NK-92 treated with Interleukin-12 subunit alpha and Interleukin-12 subunit beta, amount 100 ng/mL, for 24 hours (cell line): ENCODE results near the gene GNG7.
A peak's percentile ranks its signal among the peaks of the same experiment; 100 is the strongest.
"Not testable (repeated sequence)": the region's sequence is repeated elsewhere in the genome, so short reads cannot be mapped to it uniquely, and the experiment has no call there.

Experiments
- DNase-seq: peaks from one replicate; lab custom pipeline; 2025; lab: John Stamatoyannopoulos, UW

The GNG7 gene

DNA sequence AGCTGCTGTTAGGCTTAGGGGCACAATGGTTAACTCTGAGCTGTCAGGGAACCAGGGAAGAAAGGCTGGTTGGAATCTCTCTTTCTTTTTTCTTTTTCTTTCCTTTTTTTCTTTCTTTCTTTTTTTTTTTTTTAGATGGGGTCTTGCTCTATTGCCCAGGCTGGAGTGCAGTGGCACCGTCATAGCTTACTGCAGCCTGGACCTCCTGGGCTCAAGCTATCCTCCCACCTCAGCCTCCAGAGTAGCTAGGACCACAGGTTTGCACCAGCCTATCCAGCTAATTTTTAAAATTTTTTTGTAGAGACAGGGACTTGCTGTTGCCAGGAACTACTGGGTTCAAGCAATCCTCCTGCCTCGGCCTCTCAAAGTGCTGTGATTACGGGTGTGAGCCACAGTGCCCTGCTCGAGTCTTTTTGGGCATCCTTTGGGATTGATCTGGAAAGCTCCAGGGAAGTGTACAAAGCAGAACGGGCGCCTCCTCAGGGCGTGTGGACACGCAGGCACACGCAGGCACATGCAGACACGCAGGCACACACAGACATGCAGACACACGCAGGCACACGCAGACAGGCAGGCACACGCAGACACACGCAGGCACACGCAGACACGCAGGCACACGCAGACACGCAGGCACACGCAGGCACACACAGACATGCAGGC lies 127.4 kb downstream of the GNG7 start:
- DNase-seq = no peak

DNA sequence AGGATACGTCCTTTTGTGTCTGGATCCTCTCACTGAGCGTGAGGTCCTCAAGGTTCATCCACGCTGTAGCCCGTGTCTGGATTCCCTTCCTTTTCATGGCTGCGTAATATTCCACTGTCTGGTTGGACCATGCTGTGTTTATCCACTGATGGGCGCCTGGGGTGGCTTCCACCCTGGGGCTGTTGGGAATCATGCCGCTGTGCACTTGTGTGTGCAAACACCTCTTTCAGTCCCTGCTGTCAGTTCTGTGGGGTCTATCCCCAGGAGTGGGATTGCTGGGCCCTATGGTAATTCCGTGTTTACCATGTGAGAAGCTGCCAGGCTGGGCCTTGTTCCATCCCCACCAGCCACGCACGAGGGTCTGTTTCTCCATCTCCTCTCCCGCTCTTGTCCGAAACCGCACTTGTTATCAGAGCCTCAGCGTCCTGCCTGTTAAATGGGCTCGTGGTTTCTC lies 128.0 kb downstream of the GNG7 start:
- DNase-seq = no peak

DNA sequence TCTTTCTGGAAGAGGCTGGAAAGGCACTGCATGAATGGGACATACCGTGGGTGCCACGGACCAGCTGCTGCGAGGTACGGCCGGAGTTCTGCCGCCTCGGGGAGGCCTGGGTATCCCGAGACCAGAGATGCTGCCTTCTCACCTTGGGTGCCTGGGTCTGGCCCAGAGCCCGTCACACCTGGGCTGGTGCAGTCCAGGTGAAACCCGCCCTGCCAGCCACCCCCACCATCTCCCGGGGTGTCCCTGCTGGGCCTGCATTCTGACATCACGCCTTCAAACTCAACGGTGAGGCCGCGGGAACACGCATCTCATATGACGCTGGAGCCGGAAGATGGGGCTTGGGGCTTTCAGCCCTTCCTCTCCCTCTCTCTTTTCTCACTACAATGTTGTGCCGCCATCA lies 128.6 kb downstream of the GNG7 start:
- no peak for DNase-seq

DNA sequence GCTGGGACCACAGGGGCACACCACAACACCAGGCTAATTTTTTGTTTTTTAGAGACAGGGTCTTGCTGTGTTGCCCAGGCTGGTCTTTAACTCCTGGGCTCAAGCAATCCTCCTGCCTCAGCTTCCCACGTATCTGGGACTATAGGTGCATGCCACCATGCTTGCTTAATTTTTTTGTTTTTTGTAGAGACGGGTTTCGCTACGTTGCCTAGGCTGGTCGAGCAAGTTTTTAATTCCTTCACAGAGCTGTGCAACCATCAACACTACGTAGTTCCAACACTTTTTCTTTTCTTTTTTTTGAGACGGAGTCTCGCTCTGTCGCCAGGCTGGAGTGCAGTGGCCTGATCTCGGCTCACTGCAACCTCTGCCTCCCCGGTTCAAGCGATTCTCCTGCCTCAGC lies 130.3 kb downstream of the GNG7 start:
- not testable (repeated sequence) for DNase-seq

DNA sequence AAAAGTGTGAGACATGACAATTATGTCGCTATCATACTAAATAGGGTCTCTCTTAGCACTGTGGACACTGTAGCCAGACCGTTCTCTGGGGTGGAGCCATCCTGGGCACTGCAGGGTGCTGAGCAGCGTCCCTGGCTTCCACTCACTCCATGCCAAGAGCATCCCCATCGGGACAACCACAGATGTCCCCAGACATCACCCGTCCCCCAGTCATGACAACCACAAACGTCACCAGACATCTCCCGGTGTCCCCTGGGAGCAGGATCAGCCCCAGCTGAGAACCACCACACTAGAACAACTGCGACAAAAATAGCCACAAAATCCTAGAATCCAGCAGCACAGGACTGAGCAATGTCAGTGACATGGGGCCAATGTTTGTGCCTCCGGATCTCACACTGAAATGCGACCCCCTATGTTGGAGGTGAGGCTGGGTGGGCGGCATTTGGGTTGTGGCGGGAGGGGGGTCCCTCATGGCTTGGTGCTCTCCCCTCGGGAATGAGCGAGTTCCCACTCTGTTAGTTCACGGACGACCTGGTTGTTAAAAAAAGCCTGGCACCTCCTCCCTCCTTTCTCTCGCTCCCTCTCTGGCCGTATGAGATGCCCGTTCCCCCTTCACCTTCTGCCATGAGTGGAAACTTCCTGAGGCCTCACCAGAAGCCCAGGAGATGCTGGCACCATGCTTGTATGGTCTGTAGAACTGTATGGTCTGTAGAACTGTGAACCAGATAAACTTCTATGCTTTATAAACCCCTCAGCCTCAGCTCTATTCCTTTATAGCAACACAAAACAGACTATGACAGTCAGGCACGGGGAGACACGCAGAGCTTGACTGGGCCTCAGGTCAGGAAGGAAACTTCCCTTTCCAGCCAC lies 132.7 kb downstream of the GNG7 start:
- no peak for DNase-seq

DNA sequence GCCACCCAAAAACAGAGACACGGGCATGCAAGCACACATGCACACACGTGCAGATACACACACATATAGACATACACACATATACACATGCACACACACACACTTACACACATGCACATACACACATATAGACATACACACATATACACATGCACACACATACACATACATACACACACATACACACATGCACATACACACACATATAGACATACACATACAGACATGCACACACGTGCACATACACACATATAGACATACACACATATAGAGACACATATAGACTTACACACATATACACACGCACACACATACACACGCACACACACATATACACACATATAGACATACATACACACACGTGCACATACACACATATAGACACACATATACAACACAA lies 134.5 kb downstream of the GNG7 start:
- DNase-seq = no peak

DNA sequence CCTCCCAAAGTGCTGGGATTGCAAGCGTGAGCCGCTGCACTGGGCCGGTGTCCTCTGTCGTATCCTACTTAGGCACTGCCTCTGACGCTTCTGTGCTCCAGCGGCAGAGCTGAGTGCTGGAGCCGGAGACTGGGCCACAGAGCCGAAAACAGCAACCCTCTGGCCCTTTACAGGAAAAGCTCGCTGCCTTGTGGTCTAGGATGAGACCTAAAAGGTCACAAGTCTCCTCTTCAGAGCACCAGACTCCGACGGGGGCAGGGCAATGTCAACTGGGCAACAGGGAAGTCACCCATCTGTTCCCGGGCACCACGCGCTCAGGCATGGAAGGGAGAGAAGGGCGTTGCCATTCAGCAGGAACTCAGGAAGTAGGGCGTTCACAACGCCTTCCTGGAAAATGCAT lies 134.9 kb downstream of the GNG7 start:
- DNase-seq = no peak

DNA sequence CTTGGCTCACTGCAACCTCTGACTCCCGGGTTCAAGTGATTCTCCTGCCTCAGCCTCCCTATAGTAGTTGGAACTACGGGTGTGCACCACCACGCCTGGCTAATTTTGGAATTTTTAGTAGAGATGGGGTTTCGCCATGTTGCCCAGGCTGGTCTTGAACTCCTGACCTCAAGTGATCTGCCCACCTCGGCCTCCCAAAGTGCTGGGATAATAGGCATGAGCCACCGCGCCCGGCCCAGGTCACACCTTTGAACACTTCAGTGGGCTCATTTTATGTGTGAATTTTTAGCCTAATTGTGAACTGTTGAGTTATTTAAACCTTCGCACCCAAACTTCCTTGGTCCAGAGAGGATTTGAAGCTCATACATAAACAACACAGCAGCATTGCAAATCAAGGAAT lies 138.9 kb downstream of the GNG7 start:
- not testable (repeated sequence) for DNase-seq

DNA sequence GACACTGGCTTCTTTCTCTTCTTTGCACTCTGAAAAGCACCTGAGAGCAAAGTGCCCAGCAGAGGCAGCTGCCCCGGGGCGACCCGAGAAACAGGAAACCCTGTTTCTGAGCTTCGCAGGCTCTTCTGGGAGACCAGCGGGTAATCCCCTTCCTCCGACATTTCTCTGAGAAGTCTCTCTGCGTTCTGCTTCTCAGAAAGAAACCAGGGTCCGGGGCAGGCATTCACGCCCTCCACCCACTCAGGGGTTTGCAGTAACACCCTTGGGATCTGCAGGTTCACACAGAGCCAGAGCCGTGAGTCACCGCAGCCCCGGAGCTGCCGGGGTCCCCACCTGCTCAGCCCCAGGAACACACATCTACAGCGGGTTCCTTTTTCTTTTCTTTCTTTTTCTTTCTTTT lies 140.6 kb downstream of the GNG7 start:
- peak; percentile 89 for DNase-seq

DNA sequence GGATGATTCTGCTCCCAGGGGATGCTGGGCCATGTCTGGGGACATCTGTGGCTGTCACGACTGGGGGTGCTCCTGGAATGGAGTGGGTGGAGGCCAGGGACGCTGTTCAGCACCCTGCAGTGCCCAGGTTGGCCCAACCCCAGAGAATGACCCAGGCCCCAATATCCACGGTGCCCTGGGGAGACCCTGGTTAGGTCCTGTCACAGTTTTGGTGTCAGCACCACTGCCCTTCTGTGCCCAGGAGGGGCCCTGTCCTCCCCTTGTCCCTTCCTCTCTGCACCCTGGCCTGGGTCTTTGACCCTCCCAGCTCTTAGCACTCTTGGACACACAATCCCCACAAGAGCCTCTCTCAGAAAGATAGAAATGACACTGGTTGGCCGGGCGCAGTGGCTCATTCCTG lies 141.3 kb downstream of the GNG7 start:
- DNase-seq = no peak

DNA sequence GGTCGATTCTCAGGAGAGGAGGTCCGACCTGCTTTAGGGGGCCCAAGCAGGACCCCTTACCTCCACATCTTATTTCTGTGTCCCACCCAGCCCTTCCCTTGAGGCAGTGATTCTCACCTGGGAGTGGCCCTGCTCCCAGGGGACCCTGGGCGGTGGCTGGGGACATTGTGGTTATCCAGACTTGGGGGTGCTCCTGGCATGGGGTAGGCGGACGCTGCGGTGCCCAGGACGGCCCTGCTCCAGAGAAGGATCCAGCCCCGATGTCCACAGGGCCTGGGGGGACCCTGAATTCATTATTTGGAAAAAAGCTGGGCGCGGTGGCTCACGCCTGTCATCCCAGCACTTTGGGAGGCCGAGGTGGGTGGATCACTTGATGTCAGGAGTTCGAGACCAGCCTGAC lies 142.1 kb downstream of the GNG7 start:
- DNase-seq = no peak

DNA sequence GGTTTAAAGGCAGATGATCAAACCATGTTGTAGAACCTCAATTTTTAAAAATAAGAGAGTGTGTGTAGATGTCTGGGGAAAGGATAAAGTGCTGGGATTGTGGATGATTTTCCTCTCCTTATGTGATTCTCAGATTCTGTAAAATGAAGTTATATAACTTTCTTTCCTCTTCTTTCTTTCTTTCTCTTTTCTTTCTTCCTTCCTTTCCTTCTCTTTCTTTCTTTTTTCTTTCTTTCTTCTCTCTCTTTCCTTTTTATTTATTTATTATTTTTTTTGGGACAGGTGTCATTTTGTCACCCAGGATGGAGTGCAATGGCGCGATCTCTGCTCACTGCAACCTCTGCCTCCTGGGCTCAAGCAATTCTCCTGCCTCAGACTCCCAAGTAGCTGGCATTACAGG lies 144.0 kb downstream of the GNG7 start:
- no peak for DNase-seq

DNA sequence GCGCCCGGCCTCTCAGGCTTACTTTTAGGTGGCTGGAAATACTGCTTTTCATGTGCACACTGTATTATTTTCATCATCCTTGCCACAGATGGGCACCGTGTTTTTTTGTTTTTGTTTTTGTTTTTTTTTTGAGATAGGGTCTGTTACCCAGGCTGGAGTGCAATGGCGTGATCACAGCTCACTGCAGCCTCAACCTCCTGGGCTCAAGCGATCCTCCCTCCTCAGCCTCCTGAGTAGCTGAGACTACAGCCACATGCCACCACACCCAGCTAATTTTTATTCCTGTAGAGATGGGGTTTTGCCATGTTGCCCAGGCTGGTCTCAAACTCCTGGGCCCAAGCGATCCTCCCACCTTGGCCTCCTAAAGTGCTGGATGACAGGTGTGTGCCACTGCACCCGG lies 144.4 kb downstream of the GNG7 start:
- DNase-seq = not testable (repeated sequence)

DNA sequence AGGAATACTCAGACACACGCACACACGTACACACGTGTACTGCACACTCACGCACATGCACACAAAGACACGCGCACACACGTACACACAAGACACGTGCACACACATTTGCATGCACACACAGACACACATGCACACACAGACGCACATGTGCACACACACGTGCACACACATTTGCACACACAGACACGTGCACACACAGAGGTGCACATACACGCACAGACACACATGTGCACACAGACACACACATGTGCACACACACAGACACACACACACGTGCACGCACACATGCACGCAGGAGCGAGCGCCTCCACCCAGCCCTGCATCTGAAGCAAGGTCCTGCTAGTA lies 145.4 kb downstream of the GNG7 start:
- no peak for DNase-seq

DNA sequence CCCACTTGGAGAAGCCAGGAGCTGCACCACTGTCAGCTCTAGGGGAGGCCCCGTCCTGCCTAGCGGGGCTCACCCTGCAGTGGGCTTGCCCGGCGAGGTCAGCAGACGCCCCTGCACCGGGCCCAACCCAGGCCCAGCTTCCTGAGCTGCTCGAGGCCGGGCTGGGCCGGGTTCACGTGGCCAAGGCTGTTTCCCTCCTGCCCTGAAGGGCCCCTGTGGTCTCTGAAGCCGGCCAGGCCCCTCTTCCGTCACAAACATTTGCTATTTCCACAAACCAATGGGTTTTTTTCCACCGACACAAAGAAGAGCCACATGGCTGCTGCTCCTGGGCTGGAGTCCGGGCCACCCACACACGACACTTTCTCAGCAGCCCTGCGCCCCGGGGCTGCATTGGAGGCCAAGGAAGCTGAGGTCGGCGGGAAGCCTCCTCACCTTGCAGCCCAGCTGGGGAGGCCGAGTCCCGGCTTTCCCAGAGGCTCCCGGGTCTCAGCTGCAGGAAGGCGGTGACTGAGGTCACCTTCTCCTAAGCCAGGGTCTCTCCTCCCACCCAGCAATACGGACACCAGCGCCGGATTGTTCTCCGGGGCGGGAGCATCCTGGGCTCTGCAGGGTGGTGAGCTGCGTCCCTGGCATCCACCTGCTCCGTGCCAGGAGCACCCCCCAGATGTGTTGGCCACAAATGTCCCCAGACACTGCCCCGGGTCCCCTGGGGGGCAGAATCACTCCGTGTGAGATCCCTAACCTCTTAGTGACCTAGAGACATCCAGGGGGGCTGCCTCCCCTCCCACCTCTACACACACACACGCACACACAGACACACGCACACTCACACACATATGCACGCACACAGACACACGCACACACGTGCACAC lies 146.0 kb downstream of the GNG7 start:
- no peak for DNase-seq

DNA sequence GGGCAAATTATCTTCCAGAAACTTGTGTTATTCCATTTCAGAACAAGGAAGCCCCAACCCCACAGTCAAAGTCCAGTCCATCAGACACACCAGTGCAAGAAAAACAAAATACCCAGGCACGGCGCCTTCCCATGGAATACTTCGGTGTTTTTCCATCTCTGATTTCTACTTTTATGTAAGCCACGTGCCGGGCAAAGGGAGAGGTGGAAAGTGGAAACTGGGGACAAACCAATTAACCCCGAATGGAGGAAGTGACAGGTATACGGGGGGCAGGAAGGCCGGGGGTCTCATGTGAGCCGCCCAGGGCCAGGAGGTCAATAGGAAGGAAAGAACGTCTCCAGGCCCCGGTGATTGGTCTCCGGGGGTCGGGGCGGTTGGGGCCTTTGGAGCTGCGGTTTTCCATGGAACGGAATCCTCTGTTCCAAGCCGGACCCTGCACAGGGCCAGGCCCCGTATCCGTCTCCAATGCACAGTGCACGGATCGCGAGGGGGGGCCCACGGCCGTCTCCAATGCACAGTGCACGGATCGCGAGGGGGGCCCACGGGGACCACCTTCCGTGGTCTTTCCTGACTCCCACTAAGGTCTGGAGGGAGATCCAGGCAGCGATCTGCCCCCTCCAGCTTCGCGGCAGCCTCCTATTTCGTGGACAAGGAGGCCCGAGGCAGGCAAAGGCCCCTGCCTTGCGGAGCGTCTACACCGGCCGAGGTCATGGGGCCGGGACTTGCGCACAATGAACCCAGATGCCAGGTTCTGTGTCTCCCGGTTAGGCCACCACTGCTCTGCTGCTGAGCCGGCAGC lies 146.9 kb downstream of the GNG7 start:
- DNase-seq = no peak

DNA sequence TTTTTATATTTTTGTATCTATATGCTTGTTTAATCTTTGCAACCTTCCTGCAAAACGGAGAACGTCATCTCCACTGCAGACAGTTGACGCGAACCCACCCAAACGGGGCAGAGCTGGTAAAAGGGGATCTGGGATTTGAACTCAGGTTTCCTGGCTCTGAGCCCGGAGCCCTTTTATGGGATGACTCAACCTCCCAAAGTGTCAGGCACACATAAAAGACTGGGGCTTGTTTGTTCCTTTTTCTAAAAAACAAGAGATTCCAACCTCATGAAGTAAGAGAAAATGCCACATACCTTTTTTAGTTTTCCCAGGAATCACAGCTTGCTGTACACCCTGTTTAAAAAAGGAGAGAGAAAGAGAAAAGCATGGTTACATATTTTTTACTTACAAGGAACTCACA lies 147.6 kb downstream of the GNG7 start:
- no peak for DNase-seq

DNA sequence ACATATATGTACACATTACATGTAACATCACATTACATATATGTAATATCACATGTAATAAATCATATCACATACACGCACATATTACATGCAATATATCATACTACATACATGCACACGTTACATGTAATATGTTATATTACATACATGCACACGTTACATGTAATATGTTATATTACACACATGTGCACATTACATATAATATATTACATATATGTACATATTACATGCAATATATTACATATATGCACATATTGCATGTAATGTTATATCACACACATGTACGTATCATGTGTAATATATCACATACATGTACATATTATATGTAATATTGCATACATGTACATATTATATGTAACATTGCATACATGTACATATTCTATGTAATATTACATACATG lies 149.0 kb downstream of the GNG7 start:
- DNase-seq = no peak

DNA sequence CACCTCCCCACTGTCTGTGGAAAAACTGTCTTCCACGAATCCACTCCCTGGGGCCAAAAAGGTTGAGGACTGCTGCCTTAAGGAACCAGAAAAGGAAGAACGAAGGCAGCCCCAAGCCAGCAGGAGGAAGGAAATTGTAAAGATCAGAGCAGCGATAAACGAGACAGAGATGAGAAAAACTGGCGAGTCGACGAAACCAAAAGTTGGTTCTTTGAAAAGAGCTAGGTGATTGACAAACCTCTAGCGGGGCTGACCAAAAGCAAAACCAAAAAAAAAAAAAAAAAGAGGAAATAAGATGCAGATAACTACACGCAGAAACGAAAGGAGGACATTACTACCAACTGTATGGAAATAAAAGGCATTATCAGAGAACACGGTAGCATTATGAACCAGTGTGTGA lies 149.6 kb downstream of the GNG7 start:
- DNase-seq = peak; percentile 48

DNA sequence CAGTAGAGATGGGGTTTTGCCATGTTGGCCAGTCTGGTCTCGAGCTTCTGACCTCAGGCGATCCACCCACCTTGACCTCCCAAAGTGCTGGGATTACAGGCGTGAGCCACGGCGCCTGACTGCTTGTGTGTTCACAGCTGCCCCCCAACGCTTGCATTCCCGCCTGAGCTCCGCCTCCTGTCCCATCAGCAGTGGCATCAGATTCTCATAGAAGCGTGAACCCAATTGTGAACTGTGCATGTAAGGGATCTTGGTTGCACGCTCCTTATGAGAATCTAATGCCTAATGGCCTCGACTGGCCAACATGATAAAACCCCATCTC lies 150.7 kb downstream of the GNG7 start:
- DNase-seq = no peak

DNA sequence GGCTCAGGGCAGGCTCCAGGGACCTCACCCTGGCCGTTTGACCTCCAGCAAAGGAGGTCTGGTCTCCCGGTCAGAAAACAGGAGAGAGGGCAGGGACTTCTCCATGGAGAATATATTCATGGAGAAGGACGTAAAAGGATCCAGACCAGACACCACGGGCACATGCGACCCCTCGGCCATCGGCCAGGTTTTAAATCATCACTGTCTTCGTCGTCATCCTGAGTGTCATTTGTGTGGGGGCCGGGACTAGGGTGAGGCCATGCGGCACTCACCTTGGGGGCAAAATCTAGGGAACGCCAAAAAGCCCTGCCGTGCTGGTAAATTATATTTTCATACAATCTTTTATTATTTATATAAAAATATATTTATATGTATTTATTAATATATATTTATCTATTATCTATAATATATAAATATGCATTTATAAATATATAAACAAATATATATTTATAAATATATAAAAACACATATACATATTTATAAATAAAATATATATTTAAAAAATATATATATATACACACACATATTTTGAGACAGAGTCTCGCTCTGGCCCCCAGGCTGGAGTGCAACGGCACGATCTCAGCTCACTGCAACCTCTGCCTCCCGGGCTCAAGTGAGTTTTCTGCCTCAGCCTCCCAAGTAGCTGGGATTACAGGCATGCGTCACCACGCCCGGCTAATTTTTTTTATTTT lies 151.2 kb downstream of the GNG7 start:
- no peak for DNase-seq
